H9 (cell line): ENCODE data around the gene PLD1. TPM values are rescaled to one million over a fixed set of nuclear protein-coding genes. Genes with fewer than 3 reads are reported as not detected.

Experiments used
- DNase-seq: peaks from one replicate; pipeline ENCODE4 v3.0.0-alpha.2; 2017
- H2AFZ ChIP-seq: one replicate; pipeline ENCODE4 v1.6.1; 2013; ENCODE audit warnings: mild to moderate bottlenecking, low read length, control low read depth, moderate library complexity
- H2AK5ac ChIP-seq: 2 replicates; pipeline ENCODE4 v1.6.1; 2013; ENCODE audit warnings: low read length, control low read depth, mixed read lengths; ENCODE audit not compliant: insufficient read length
- H2BK120ac ChIP-seq: one replicate; pipeline ENCODE4 v1.6.1; 2013; ENCODE audit warnings: low read depth, mild to moderate bottlenecking, low read length, control low read depth, inconsistent platforms; ENCODE audit not compliant: poor library complexity, severe bottlenecking
- H2BK12ac ChIP-seq: 2 replicates; pipeline ENCODE4 v1.6.1; 2013; ENCODE audit warnings: low read length, control low read depth, mixed read lengths, low read depth; ENCODE audit not compliant: insufficient read length
- H2BK15ac ChIP-seq: 2 replicates; pipeline ENCODE4 v1.6.1; 2013; ENCODE audit warnings: low read depth, low read length, control low read depth
- H2BK20ac ChIP-seq: one replicate; pipeline ENCODE4 v1.6.1; 2013; ENCODE audit warnings: low read depth, mild to moderate bottlenecking, low read length, control low read depth, inconsistent platforms; ENCODE audit not compliant: poor library complexity, severe bottlenecking
- H2BK5ac ChIP-seq: 2 replicates; pipeline ENCODE4 v1.6.1; 2013; ENCODE audit warnings: low read length, control low read depth, mixed read lengths; ENCODE audit not compliant: insufficient read length
- H3K14ac ChIP-seq: 2 replicates; pipeline ENCODE4 v1.6.1; 2013; ENCODE audit warnings: low read length, control low read depth; ENCODE audit not compliant: insufficient read depth
- H3K18ac ChIP-seq: 2 replicates; pipeline ENCODE4 v1.6.1; 2013; ENCODE audit warnings: low read depth, mild to moderate bottlenecking, mixed read lengths, low read length, control low read depth; ENCODE audit not compliant: insufficient read length
- H3K23ac ChIP-seq: 2 replicates; pipeline ENCODE4 v1.6.1; 2013; ENCODE audit warnings: low read length, control low read depth, mixed read lengths, low read depth; ENCODE audit not compliant: insufficient read length
- H3K23me2 ChIP-seq: 2 replicates; pipeline ENCODE4 v1.6.1; 2013; ENCODE audit warnings: low read depth, mild to moderate bottlenecking, mixed read lengths, low read length, control low read depth; ENCODE audit not compliant: insufficient read length, poor library complexity, severe bottlenecking
- H3K27ac ChIP-seq: 2 replicates; pipeline ENCODE4 v1.5.1; 2013; ENCODE audit warnings: low read length, control low read depth, mixed read lengths, low read depth; ENCODE audit not compliant: insufficient read length
- H3K27me3 ChIP-seq: 2 replicates; pipeline ENCODE4 v1.6.1; 2013; ENCODE audit warnings: low read length, control low read depth, inconsistent platforms; ENCODE audit not compliant: insufficient read depth
- H3K4ac ChIP-seq: 2 replicates; pipeline ENCODE4 v1.6.1; 2013; ENCODE audit warnings: low read depth, mild to moderate bottlenecking, control low read depth, inconsistent platforms, low read length, moderate library complexity
- H3K4me1 ChIP-seq: 2 replicates; pipeline ENCODE4 v1.6.1; 2013; ENCODE audit warnings: low read length, control low read depth, inconsistent platforms; ENCODE audit not compliant: insufficient read depth
- H3K4me2 ChIP-seq: 2 replicates; pipeline ENCODE4 v1.6.1; 2013; ENCODE audit warnings: low read length, control low read depth, mixed read lengths; ENCODE audit not compliant: insufficient read length, insufficient read depth
- H3K56ac ChIP-seq: 2 replicates; pipeline ENCODE4 v1.6.1; 2013; ENCODE audit warnings: low read depth, mild to moderate bottlenecking, mixed read lengths, low read length, control low read depth; ENCODE audit not compliant: insufficient read length
- H3K79me1 ChIP-seq: 2 replicates; pipeline ENCODE4 v1.6.1; 2013; ENCODE audit warnings: low read depth, mild to moderate bottlenecking, moderate library complexity, low read length, control low read depth, inconsistent platforms; ENCODE audit not compliant: insufficient read depth, poor library complexity, severe bottlenecking
- H3K79me2 ChIP-seq: 2 replicates; pipeline ENCODE4 v1.6.1; 2013; ENCODE audit warnings: low read length, control low read depth, inconsistent platforms; ENCODE audit not compliant: insufficient read depth
- H3K9ac ChIP-seq: 2 replicates; pipeline ENCODE4 v1.6.1; 2013; ENCODE audit warnings: low read length, control low read depth, mixed read lengths; ENCODE audit not compliant: insufficient read length; ENCODE audit errors: extremely low read depth
- H3K9me3 ChIP-seq: one replicate; pipeline ENCODE4 v1.6.1; 2013; ENCODE audit warnings: low read depth, low read length, inconsistent platforms; ENCODE audit not compliant: control insufficient read depth
- H3T11ph ChIP-seq: one replicate; pipeline ENCODE4 v1.6.1; 2013; ENCODE audit warnings: mild to moderate bottlenecking, low read length, control low read depth, inconsistent platforms
- H4K20me1 ChIP-seq: one replicate; pipeline ENCODE4 v1.6.1; 2013; ENCODE audit not compliant: control insufficient read depth, insufficient read length, insufficient read depth
- H4K5ac ChIP-seq: 2 replicates; pipeline ENCODE4 v1.6.1; 2013; ENCODE audit warnings: low read depth, mild to moderate bottlenecking, mixed read lengths, low read length, control low read depth; ENCODE audit not compliant: insufficient read length
- H4K8ac ChIP-seq: replicated peaks from 2 replicates; pipeline ENCODE4 v1.6.1; 2013; ENCODE audit warnings: low read length, control low read depth, mixed read lengths, low read depth; ENCODE audit not compliant: insufficient read length
- H4K91ac ChIP-seq: 2 replicates; pipeline ENCODE4 v1.6.1; 2013; ENCODE audit warnings: low read depth, mild to moderate bottlenecking, moderate library complexity, mixed read lengths, low read length, control low read depth; ENCODE audit not compliant: insufficient read length
- H3K27ac Mint-ChIP-seq, 3 experiments: 2 replicates in 2 of 3; 3 replicates in 1 of 3; pipeline ENCODE4 v1.8.0; 2020 to 2021; ENCODE audit warnings: mixed read lengths in 3 of 3, mild to moderate bottlenecking in 1 of 3, moderate library complexity in 1 of 3
- H3K27me3 Mint-ChIP-seq: 2 replicates; pipeline ENCODE4 v1.8.0; 2021; ENCODE audit warnings: low read depth, mild to moderate bottlenecking, moderate library complexity, mixed read lengths
- H3K36me3 Mint-ChIP-seq, 3 experiments: 2 replicates in 2 of 3; 3 replicates in 1 of 3; pipeline ENCODE4 v1.8.0; 2020 to 2021; ENCODE audit warnings: low read depth in 3 of 3, mixed read lengths in 3 of 3; ENCODE audit not compliant: insufficient read depth in 1 of 3
- H3K4me1 Mint-ChIP-seq, 2 experiments: 2 replicates each; pipeline ENCODE4 v1.8.0; 2020; ENCODE audit warnings: mixed read lengths in 2 of 2
- H3K4me3 Mint-ChIP-seq, 2 experiments: 2 replicates in 1 of 2; 3 replicates in 1 of 2; pipeline ENCODE4 v1.8.0; 2020 to 2021; ENCODE audit warnings: mild to moderate bottlenecking in 2 of 2, mixed read lengths in 2 of 2, moderate library complexity in 1 of 2
- H3K9me3 Mint-ChIP-seq, 2 experiments: 2 replicates in 1 of 2; 3 replicates in 1 of 2; pipeline ENCODE4 v1.8.0; 2020; ENCODE audit warnings: mild to moderate bottlenecking in 2 of 2, mixed read lengths in 2 of 2, moderate library complexity in 1 of 2
- CTCF ChIP-seq: fragments of 200-600 bp; sonication (generic); conservative IDR thresholded peaks from 3 replicates; pipeline ENCODE4 v1.8.0; 2021; ENCODE audit warnings: antibody characterized with exemption, mild to moderate bottlenecking
- WGBS: extraction: QIAGEN DNeasy Blood & Tissue Kit; methylation state at CpG from one replicate; pipeline ENCODE4 v1.1.7; 2013; ENCODE audit warnings: missing lambda C conversion rate, low lambda C conversion rate, mixed read lengths; ENCODE audit not compliant: insufficient read length; ENCODE audit errors: extremely low coverage; 5-methylcytosine and 5-hydroxymethylcytosine counted together
- total RNA-seq: library from RNA; stranded (reverse); gene quantifications from 2 replicates; pipeline ENCODE4 v1.2.1, GENCODE V29; 2021

Gene PLD1
- total RNA-seq, 1 experiment from 2014 or later: 1.8 TPM

GRCh38 chr3:171824824-171825221, 14.5 kb upstream of the PLD1 start:
- Histone ChIP-seq H3K56ac (no peak overlapping the region), H2BK15ac (no peak overlapping the region), H4K8ac (no peak overlapping the region), H2BK20ac (no peak overlapping the region), H3K23ac (no peak overlapping the region), H3K4ac (no peak overlapping the region), H3K79me2 (no peaks in the 10 kb centered on the region), H3K9me3 (no peaks in the 10 kb centered on the region), H3K23me2 (no peaks in the 10 kb centered on the region), H3T11ph (no peak overlapping the region), H3K9ac (no peak overlapping the region), H2BK5ac (no peak overlapping the region), H3K18ac (no peak overlapping the region), H3K79me1 (no peaks in the 10 kb centered on the region), H3K4me1 (peaks cover 11% of the 10 kb centered on the region; the same call in 1 of the 2 replicates), H2AFZ (no peak overlapping the region), H3K14ac (no peak overlapping the region), H2AK5ac (no peak overlapping the region), H3K27ac (no peak overlapping the region), H2BK120ac (no peak overlapping the region), H4K20me1 (no peaks in the 10 kb centered on the region), H4K5ac (no peak overlapping the region), H4K91ac (no peak overlapping the region), H3K4me2 (peak overlapping the region; percentile 2), H3K27me3 (no peaks in the 10 kb centered on the region), H2BK12ac (no peak overlapping the region)
- no peak for TF ChIP-seq CTCF
- no CpG with 5 or more reads among the region's 7 CpGs for WGBS
- no peaks in the 10 kb centered on the region for H3K9me3 Mint-ChIP-seq
- peaks cover 24 to 26% of the 10 kb centered on the region in 2 experiments for H3K4me1 Mint-ChIP-seq
- H3K4me3 Mint-ChIP-seq: peak overlapping the region in 1 of 2 experiments; percentile 31; a peak in 2 of 5 replicates
- H3K27ac Mint-ChIP-seq: peak overlapping the region; percentile 3 to 75 (median 45); a peak in 3 of 7 replicates
- H3K27me3 Mint-ChIP-seq: peaks cover 2% of the 10 kb centered on the region; the same call in 1 of the 2 replicates
- DNase-seq: no peak
- H3K36me3 Mint-ChIP-seq: no peaks in the 10 kb centered on the region
